Measurements from ENCODE around the gene USP15.

Gene USP15

GRCh38 chr12:62267026-62267425 is 6.8 kb downstream of the USP15 start:
- Histone ChIP-seq H3K9me3 (ENCODE audit: control insufficient read depth, insufficient read depth, low read depth, low read length) (no peaks in the 10 kb centered on the region), H3K36me3 (ENCODE audit: control insufficient read depth in 2 of 2, insufficient read depth in 1 of 2, low read length in 2 of 2) (no peaks in the 10 kb centered on the region), H3K27ac (ENCODE audit: extremely low read depth, low read depth, low read length) (no peak overlapping the region), H3K4me1 (ENCODE audit: control insufficient read depth, insufficient read depth, low read length) (peaks cover 23% of the 10 kb centered on the region), H3K4me3 (ENCODE audit: low read depth, low read length) (no peak overlapping the region)
- TF ChIP-seq ZNF48 (tag by site-specific recombination; IDR thresholded peaks at IDR 0.05), result no peak
- TF ChIP-seq ZNF140 (tag by site-specific recombination; IDR thresholded peaks at IDR 0.05), result no peak
- TF ChIP-seq GLIS1 (tag by site-specific recombination; IDR thresholded peaks at IDR 0.05), result no peak
- no peak for TF ChIP-seq KLF8 (tag by site-specific recombination; IDR thresholded peaks at IDR 0.05)
- TF ChIP-seq ZNF692 (tag by site-specific recombination; IDR thresholded peaks at IDR 0.05), result no peak
- no peak for TF ChIP-seq ZNF24 (tag by site-specific recombination; IDR thresholded peaks at IDR 0.05)
- no peak for TF ChIP-seq ELK4 (IDR thresholded peaks at IDR 0.05; ENCODE audit: borderline replicate concordance, low read depth, low read length)
- TF ChIP-seq ZNF76 (tag by site-specific recombination; IDR thresholded peaks at IDR 0.05; ENCODE audit: borderline replicate concordance, low read depth), result no peak
- TF ChIP-seq ZNF341 (tag by site-specific recombination; IDR thresholded peaks at IDR 0.05; ENCODE audit: low read depth), result no peak
- TF ChIP-seq PRDM10 (tag by site-specific recombination; IDR thresholded peaks at IDR 0.05), result no peak
- no peak for TF ChIP-seq ZNF843 (tag by site-specific recombination; IDR thresholded peaks at IDR 0.05)
- no peak for TF ChIP-seq ZNF155 (tag by site-specific recombination; IDR thresholded peaks at IDR 0.05)
- no peak for TF ChIP-seq ZNF521 (tag by site-specific recombination; IDR thresholded peaks at IDR 0.05)
- no peak for TF ChIP-seq ZEB2 (tag by site-specific recombination; IDR thresholded peaks at IDR 0.05)
- CTCF ChIA-PET, result interaction anchor here (0.6 to 1.9 kb wide), 2 partner anchors 132 to 171 kb away, joined by 4 to 6 read pairs; no protein-coding TSS in a partner anchor
- POLR2A ChIA-PET, result no interaction called here

- ChIA-PET POLR2A (no interaction called here), CTCF (interaction anchor here (0.6 to 1.9 kb wide), 2 partner anchors 132 to 171 kb away, joined by 4 to 6 read pairs; no protein-coding TSS in a partner anchor)
- Histone ChIP-seq H3K36me3 (ENCODE audit: control insufficient read depth in 2 of 2, insufficient read depth in 1 of 2, low read length in 2 of 2) (no peaks in the 10 kb centered on the region), H3K9me3 (ENCODE audit: control insufficient read depth, insufficient read depth, low read depth, low read length) (no peaks in the 10 kb centered on the region), H3K4me1 (ENCODE audit: control insufficient read depth, insufficient read depth, low read length) (peaks cover 21% of the 10 kb centered on the region), H3K27ac (ENCODE audit: extremely low read depth, low read depth, low read length) (no peak overlapping the region), H3K4me3 (ENCODE audit: low read depth, low read length) (no peak overlapping the region)
- TF ChIP-seq ZNF292 (tag by site-specific recombination; IDR thresholded peaks at IDR 0.05; ENCODE audit: borderline replicate concordance, low read depth), result no peak
- no peak for TF ChIP-seq PBX3 (CRISPR knock-in tag; IDR thresholded peaks at IDR 0.05)
- no peak for TF ChIP-seq ZNF660 (tag by site-specific recombination; IDR thresholded peaks at IDR 0.05)
- no peak for TF ChIP-seq ZBTB6 (tag by site-specific recombination; IDR thresholded peaks at IDR 0.05)
- TF ChIP-seq GFI1B (tag by site-specific recombination; IDR thresholded peaks at IDR 0.05), result no peak
These were observed 7.3 kb downstream of the USP15 start for GRCh38 chr12:62267480-62267879.
